MM.1S (cell line): ENCODE results near the gene HS6ST1.

ENCODE experiments used
- DNase-seq: peaks from one replicate; pipeline ENCODE4 v3.0.0-alpha.2; 2015
- H2AFZ ChIP-seq: fragments of 300-600 bp; sonication (generic); 2 replicates; pipeline ENCODE4 v1.6.0; 2016; ENCODE audit warnings: antibody characterized with exemption, low read length
- H3F3A ChIP-seq: fragments of 300-600 bp; sonication (generic); 2 replicates; pipeline ENCODE4 v1.6.1; 2016; ENCODE audit warnings: mild to moderate bottlenecking, antibody characterized with exemption, low read length, moderate library complexity, mixed read lengths; ENCODE audit not compliant: insufficient read depth
- H3K27ac ChIP-seq: fragments of 300-600 bp; sonication (generic); 2 replicates; pipeline ENCODE4 v1.5.1; 2016; ENCODE audit warnings: mild to moderate bottlenecking, low read length
- H3K27me3 ChIP-seq: fragments of 300-600 bp; sonication (generic); replicated peaks from 2 replicates; pipeline ENCODE4 v1.6.0; 2016; ENCODE audit warnings: low read length; ENCODE audit not compliant: insufficient read depth
- H3K36me3 ChIP-seq: fragments of 300-600 bp; sonication (generic); replicated peaks from 2 replicates; pipeline ENCODE4 v1.6.1; 2016; ENCODE audit warnings: mild to moderate bottlenecking, low read length, mixed read lengths; ENCODE audit not compliant: insufficient read depth
- H3K4me1 ChIP-seq: fragments of 300-600 bp; sonication (generic); 2 replicates; pipeline ENCODE4 v1.6.1; 2016; ENCODE audit warnings: low read length, mixed read lengths
- H3K4me2 ChIP-seq: fragments of 300-600 bp; sonication (generic); 2 replicates; pipeline ENCODE4 v1.6.0; 2016; ENCODE audit warnings: low read depth, low read length
- H3K4me3 ChIP-seq: fragments of 300-600 bp; sonication (generic); 2 replicates; pipeline ENCODE4 v1.5.1; 2016; ENCODE audit warnings: low read length, mixed read lengths
- H3K79me2 ChIP-seq: fragments of 300-600 bp; sonication (generic); 2 replicates; pipeline ENCODE4 v1.6.1; 2016; ENCODE audit warnings: mixed run types, low read length, mixed read lengths
- H3K9ac ChIP-seq: fragments of 300-600 bp; sonication (generic); 2 replicates; pipeline ENCODE4 v1.6.1; 2016; ENCODE audit warnings: low read length, mixed read lengths
- H3K9me2 ChIP-seq: fragments of 300-600 bp; sonication (generic); replicated peaks from 2 replicates; pipeline ENCODE4 v1.6.1; 2016; ENCODE audit warnings: mild to moderate bottlenecking, low read length, mixed read lengths; ENCODE audit not compliant: insufficient read depth
- H3K9me3 ChIP-seq: fragments of 300-600 bp; sonication (generic); replicated peaks from 2 replicates; pipeline ENCODE4 v1.6.1; 2016; ENCODE audit warnings: mild to moderate bottlenecking, low read length, mixed read lengths; ENCODE audit not compliant: insufficient read depth
- H4K20me1 ChIP-seq: fragments of 300-600 bp; sonication (generic); 2 replicates; pipeline ENCODE4 v1.6.1; 2016; ENCODE audit warnings: mild to moderate bottlenecking, low read length, moderate library complexity, mixed read lengths; ENCODE audit not compliant: insufficient read depth
- CTCF ChIP-seq: fragments of 300-600 bp; sonication (generic); IDR thresholded peaks from 2 replicates; pipeline ENCODE4 v1.5.1; 2016; ENCODE audit warnings: antibody characterized with exemption, low read length, mixed read lengths
- EZH2 ChIP-seq: fragments of 300-600 bp; sonication (generic); optimal IDR thresholded peaks from 2 replicates; pipeline ENCODE3; 2017; ENCODE audit warnings: low read depth, mild to moderate bottlenecking, antibody characterized with exemption, low read length, mixed read lengths
- EZH2phosphoT487 ChIP-seq: fragments of 300-600 bp; sonication (generic); IDR thresholded peaks from 2 replicates; pipeline ENCODE4 v1.6.1; 2018; ENCODE audit warnings: antibody characterized with exemption, low read length

The HS6ST1 gene

GRCh38 chr2:128288781-128289180 is 29.9 kb downstream of the HS6ST1 start:
- H3F3A ChIP-seq: no peaks in the 10 kb centered on the region
- H3K36me3 ChIP-seq: no peaks in the 10 kb centered on the region
- no peak for TF ChIP-seq EZH2
- TF ChIP-seq CTCF: no peak
- no peak for TF ChIP-seq EZH2phosphoT487
- no peaks in the 10 kb centered on the region for H3K9me3 ChIP-seq
- no peak overlapping the region for H3K27ac ChIP-seq
- H3K4me1 ChIP-seq: no peaks in the 10 kb centered on the region
- H3K4me2 ChIP-seq: no peak overlapping the region
- no peak overlapping the region for H3K9ac ChIP-seq
- no peak overlapping the region for H2AFZ ChIP-seq
- H3K9me2 ChIP-seq: no peaks in the 10 kb centered on the region
- no peaks in the 10 kb centered on the region for H3K27me3 ChIP-seq
- no peaks in the 10 kb centered on the region; the same call in none of the 2 replicates for H4K20me1 ChIP-seq
- H3K4me3 ChIP-seq: no peak overlapping the region
- no peak for DNase-seq
- H3K79me2 ChIP-seq: peaks cover 95% of the 10 kb centered on the region

GRCh38 chr2:128287780-128288735 is 30.6 kb downstream of the HS6ST1 start:
- Histone ChIP-seq H2AFZ (no peak overlapping the region), H3K9ac (no peak overlapping the region), H3K4me3 (no peak overlapping the region), H3K4me2 (no peak overlapping the region), H3K9me2 (no peaks in the 10 kb centered on the region), H3K27me3 (no peaks in the 10 kb centered on the region), H3K27ac (no peak overlapping the region), H3F3A (no peaks in the 10 kb centered on the region), H4K20me1 (no peaks in the 10 kb centered on the region; the same call in none of the 2 replicates), H3K9me3 (no peaks in the 10 kb centered on the region), H3K36me3 (no peaks in the 10 kb centered on the region), H3K79me2 (peaks cover 95% of the 10 kb centered on the region), H3K4me1 (no peaks in the 10 kb centered on the region)
- DNase-seq: no peak
- no peak for TF ChIP-seq EZH2
- no peak for TF ChIP-seq CTCF
- TF ChIP-seq EZH2phosphoT487: no peak

GRCh38 chr2:128286905-128287779 is 31.5 kb downstream of the HS6ST1 start:
- H3F3A ChIP-seq: no peaks in the 10 kb centered on the region
- H3K9ac ChIP-seq: no peak overlapping the region
- H3K9me3 ChIP-seq: no peaks in the 10 kb centered on the region
- TF ChIP-seq CTCF: no peak
- no peak for TF ChIP-seq EZH2phosphoT487
- no peak for TF ChIP-seq EZH2
- H3K9me2 ChIP-seq: no peaks in the 10 kb centered on the region
- H3K27me3 ChIP-seq: no peaks in the 10 kb centered on the region
- no peak overlapping the region for H2AFZ ChIP-seq
- no peaks in the 10 kb centered on the region; the same call in none of the 2 replicates for H4K20me1 ChIP-seq
- H3K36me3 ChIP-seq: no peaks in the 10 kb centered on the region
- no peaks in the 10 kb centered on the region for H3K4me1 ChIP-seq
- DNase-seq: no peak
- no peak overlapping the region for H3K27ac ChIP-seq
- peaks cover 90% of the 10 kb centered on the region for H3K79me2 ChIP-seq
- no peak overlapping the region for H3K4me3 ChIP-seq
- H3K4me2 ChIP-seq: no peak overlapping the region
